ENCODE measurements around the gene SH3D19. TPM values are rescaled to one million over a fixed set of nuclear protein-coding genes. Genes with fewer than 3 reads are reported as not detected.

Gene SH3D19
- 22.7 and 26.4 TPM in 2 replicates for total RNA-seq

GRCh38 chr4:151325111-151325948, at the start of gene SH3D19:
SH3D19 (minus strand) TSS chr4:151325605; CDS start chr4:151325352, 253 bp downstream.

GRCh38 chr4:151276787-151277562, 48.4 kb downstream of the SH3D19 start, which contains the start of gene PRSS48:
PRSS48 (plus strand) TSS chr4:151277161; CDS start chr4:151277173, 12 bp downstream.

GRCh38 chr4:151099229-151099975, 226.0 kb downstream of the SH3D19 start, which contains the start of gene RPS3A:
RPS3A (plus strand) TSS chr4:151099628; CDS start chr4:151099653, 25 bp downstream.

Other genes with a start within 250 kb of the SH3D19 start
- 2,726 and 4,108 TPM in 2 replicates for gene RPS3A, start 226.0 kb downstream of the SH3D19 start, total RNA-seq
- not detected in 2 replicates for gene PRSS48, start 48.4 kb downstream of the SH3D19 start, total RNA-seq
- under 0.01 and 0.30 TPM in 2 replicates for gene FHIP1A, start 83.6 kb upstream of the SH3D19 start, total RNA-seq